ENCODE data around the gene STX18.
"Not testable (repeated sequence)": the region's sequence is repeated elsewhere in the genome, so short reads cannot be mapped to it uniquely, and the experiment has no call there.

Gene STX18

DNA sequence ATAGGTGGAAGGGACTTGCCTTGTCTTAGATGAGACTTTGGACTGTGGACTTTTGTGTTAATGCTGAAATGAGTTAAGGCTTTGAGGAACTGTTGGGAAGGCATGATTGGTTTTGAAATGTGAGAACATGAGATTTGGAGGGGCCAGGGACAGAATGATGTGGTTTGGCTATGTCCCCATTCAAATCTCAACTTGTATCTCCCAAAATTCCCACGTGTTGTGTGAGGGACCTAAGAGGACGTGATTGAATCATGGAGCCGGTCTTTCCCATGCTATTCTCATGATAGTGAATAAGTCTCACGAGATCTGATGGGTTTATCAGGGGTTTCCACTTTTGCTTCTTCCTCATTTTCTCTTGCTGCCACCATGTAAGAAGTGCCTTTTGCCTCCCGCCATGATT lies 10.2 kb upstream of the STX18 start:
- DNase-seq, result not testable (repeated sequence)

DNA sequence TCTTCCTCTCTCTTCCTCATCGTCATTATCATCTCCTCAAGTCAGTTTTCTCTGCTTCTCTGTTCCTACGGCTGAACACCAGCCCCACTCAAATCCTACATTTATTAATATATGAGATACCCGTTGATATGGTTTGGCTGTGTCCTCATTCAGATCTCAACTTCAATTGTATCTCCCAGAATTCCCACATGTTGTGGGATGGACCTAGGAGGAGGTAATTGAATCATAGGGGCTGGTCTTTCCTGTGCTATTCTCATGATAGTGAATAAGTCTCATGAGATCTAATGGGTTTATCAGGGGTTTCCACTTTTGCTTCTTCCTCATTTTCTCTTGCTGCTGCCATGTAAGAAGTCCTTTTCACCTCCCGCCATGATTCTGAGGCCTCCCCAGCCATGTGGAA lies 8.3 kb upstream of the STX18 start:
- not testable (repeated sequence) for DNase-seq

DNA sequence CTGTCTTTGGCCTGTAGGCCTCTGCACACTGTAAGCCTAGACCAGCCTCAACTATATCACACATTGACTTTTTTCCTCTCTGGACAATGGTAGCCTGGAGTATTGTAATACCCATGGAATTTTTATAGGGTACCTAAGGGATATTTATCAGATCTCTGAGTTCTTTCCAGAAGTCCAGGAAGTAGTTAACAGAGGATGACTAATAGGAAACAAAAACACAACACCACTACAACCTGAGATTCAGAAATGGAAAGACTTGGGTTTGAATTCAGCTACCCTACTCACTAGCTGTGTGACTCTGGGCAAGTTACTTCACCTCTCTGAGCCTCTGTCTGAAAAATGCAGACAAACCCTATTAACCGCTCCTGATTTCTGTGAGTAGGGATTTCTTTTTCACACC lies 7.7 kb upstream of the STX18 start:
- no peak for DNase-seq

DNA sequence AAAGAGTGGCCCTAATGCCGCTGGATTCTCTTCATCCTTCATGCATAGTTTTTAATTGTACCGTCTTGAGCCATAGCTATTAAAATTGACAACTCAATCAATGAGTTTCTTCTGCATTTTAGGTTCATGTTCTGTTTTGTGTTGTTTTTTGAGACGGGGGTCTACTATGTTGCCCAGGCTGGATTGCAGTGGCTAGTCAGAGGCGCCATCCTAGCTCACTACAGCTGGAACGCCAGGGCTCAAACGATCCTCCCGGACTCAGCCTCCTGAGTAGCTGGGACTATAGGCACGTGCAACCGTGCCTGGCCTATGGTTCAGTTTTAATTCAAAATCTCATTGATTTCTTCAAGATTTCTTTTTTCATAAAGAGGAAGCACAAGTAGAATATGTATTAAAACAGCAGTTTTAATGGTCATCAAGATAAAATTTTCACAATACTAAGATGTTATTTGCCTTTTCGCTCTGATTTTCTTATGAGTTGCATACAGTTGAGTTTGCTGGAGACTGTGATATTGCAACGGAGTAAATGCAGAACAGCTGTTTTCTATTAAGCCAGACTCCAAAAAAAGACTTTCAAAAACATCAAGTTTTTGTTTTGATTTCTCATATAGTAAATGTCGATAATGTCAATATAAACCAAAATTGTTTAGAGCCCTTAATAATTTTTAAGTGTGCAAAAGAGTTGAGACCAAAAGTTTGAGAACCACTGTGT lies 1.1 kb upstream of the STX18 start:
- no peak for DNase-seq

DNA sequence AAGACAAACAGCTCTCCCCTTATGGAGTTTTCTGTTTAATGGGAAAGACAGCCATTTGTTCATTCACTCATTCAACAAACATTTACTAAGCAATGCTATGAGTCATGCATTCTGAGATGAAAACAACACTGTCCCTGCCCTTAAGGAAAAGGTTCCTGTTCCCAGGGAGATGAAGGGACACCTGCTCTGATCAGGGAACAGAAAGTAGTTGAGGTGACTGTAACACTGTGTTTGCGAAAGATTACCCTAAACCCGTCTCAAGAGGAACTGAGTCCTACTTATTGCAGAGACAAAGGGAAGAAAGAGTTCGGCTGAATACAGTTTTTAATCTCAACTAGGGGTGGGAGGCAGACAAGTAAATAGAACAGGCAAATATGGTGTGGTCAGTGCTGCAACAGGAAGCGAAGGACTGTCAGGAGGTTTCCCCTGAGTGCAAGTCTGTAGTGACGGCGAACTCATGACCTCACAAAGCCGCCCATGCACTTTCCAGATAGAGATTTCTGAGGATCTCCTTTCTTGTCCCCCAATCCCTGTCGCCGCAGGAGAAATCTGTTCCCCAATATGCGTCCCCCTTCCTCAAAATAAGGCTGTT lies 712 bp downstream of the STX18 start:
- peak; percentile 38 for DNase-seq

DNA sequence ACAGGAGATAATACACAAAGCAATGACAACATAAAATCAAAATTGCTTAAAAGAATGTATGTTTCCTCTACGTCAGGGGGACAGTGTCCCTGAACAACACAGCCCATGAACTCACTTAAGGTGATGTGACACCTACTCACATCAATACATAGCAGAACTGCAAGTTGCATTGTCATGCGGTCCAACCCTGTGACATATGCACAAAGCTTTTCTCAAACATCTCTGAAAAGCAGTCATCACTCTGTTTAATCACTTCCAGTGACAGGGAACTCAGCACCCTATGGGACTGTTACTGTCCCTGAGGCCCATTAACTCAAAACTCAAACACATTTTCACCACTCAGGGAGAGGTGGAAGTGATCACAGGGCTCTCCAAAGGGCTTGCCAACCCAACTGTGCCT lies 2.4 kb downstream of the STX18 start:
- DNase-seq, result no peak

DNA sequence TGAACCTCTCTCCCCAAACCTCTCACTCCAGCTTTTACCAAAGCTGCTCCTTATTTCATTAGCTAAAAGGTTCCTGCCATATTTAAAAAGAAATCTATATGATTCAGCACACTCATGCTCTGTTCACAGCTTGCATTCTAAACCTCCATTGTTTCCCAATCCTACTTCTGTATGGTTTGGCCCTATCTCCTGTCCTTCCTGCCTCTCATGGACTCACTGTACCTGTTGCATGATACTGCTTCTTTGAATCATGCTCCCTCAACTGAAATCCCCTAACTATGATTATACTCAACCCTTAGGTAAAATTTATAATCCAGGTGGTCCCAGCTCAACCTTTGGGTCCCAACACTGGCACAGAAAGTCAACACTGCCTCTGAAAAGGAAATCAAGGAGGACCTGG lies 6.3 kb downstream of the STX18 start:
- DNase-seq, result no peak

DNA sequence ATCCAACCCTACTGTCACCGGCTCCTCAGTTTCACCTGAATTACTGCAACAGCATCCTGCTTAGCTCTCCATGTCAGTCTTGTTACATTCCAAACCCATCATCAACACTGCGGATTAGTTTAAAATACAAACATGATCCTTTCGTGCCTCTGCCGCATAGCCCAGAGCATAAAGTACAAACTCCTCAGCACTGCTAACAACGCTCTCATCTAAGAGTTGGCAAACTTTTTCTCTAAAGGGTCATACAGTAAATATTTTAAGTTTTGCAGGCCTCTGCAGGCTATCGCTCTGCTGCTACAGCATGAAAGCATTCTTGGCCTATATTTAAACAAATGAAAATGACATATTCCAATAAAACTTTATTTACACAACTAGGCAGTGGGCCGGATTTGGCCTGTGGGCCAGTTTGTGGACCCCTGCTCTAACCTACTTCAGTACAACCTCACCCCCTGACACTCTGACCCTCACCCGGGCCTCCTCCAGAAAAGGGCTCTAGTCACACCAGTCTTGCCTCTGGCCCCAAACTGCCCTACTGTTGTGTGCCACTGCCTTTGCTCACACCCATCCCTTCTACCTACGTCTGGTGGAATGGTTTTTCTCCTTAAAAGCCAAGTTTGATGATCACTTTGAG lies 7.2 kb downstream of the STX18 start:
- DNase-seq, result no peak

DNA sequence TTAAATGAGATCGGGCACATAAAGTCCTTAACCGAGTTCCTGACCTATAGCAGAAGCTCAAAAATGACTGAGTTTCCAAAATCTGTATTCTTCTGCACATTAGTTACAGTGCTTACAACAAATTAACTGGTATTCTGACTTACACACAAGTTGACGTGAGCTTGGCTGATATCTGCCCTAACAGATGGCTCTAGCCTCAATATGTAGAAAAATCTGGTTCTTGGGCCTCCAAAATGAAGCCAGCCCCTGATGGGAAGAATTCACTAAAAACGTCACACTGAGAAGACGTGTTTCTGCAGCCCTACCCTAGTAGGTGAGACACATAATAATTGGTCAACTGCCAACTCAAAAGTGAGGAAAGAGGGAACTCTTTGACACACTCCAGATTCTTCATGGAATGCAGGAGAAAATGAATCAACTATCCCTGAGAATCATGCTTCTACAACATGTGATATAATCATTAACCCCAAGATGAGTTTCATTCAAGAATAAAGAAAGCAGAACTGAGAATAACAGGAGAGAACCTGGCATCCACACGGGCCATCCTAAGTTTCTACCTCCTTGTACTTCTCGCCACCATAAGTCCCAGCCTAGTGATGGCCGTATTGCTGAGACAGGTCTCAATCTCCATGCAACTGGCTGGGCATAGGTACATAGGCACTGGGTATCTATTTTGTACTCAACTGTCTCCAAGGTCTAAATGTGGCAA lies 8.2 kb downstream of the STX18 start:
- no peak for DNase-seq

DNA sequence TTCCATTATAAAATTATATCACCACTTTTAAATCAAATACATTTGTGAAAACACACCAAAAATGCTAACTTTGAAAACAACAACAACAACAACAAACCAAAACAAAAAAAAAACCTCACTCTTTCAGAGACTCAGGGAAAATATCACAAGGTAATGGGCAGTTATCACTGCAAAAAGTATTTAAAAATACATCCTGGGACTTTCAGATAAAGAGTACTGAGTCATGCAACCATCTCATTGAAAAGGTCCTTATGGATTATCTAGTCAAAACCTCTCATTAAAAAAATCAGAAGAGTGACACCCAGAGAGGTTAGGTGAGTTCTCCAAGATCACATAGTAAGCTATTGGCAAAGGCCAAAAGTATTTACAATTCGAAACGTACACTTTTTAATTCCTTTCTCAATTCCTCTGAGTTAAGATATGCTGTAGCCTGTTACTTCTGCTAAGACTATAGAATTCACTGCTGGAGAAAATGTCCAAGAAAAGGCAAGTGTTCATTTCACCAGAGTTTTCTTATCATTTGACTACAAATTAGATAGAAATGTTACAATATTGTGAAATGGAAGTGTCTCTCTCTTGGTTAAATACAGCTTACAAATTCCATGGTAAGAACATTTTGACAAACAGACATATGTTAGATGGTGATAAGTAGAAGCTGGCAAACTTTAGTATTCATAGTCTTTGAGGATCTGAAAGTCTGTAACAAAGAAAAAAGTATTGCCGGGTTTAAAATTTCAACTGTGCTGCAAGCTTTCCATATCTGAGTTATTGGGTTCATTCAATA lies 9.3 kb downstream of the STX18 start:
- no peak for DNase-seq

DNA sequence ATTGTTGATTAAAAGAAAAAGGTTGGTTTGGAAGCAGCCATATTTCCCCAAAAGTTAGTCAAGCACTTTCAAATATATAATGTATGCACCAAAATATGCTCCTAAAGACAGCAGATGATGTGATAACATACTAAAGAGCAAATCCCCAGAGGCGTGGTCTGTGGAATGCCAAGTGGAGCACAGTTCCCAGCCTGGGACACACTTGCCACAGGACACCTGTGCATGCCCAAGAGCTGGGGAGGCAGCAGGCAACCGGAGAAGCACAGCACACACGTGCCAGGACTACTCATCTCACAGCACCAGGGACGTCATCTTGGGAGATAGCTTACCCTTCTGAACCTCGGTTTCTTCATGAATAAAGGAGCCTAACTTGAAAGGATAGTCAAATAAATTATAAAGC lies 12.5 kb downstream of the STX18 start:
- no peak for DNase-seq

DNA sequence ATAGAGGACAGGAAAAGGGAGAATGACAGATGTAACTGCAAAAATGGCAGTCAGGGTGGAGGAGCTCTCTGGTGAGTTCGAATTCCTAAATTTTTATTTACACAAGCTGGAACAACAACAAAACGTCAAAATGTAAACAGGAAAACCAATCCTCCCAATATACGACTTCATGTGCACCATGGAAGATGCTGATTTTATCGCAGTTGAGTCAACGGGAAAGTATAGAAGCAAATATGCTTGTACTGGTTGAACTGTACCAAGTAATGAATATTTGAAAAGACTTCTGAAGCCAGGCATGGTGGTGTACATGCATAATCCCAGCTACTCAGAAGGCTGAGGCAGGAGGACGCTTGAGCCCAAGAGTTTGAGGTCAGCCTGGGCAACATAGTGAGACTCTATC lies 15.4 kb downstream of the STX18 start:
- no peak for DNase-seq

DNA sequence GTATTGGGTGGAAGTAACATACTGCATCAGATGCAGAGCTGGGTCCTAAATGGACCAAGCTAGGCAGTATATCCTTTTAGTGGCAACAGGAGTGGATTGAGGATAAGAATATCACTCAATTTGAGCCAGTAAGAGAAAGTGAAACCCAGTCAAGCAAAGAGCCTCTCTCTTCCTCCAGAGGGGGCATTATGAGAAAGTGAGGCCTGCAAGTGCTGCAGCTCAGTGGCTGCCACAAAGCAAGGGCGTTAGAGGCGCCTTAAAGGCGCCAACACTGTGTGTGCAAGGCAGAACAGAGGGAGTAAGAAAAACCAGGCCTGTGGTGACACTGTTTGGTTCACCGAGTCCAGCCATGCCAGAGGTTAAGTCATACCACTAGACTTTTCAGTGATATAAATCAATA lies 17.5 kb downstream of the STX18 start:
- no peak for DNase-seq

DNA sequence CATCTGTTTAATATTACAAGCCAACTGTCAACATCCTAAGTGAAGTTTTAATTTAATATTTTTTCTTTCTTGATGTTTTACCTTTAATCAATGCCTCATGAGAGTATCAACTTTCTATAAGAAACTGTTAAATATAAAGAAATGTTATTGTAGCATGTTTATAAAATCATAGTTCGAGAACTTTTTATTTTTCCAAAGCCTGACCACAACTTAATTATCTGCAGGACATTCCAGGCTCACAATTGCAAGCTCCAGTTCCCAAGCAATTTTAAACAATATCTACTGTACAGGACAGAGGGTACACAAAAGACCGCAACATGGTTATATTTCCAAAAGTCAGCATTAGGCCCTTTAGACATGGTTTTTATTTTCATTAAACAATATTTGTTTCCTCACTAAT lies 20.1 kb downstream of the STX18 start:
- no peak for DNase-seq

DNA sequence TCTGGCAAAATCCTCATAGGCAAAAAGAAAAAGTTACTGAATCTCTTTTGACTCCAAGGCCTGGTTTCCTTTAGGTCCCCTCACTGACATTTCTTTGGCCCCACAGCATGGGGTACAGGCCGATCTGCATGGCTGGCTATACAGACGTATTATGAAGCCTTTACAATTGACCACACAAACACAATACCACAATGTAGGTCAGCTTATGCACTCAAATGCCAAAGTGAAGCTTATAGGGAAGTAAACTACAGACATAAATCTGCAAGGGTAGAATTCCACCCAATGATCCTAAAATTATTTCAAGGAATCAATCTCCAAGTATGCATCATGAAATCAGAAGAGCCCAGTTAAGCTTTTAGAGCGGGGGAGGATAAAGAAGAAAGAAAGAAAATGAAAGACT lies 20.7 kb downstream of the STX18 start:
- peak; percentile 49 for DNase-seq

DNA sequence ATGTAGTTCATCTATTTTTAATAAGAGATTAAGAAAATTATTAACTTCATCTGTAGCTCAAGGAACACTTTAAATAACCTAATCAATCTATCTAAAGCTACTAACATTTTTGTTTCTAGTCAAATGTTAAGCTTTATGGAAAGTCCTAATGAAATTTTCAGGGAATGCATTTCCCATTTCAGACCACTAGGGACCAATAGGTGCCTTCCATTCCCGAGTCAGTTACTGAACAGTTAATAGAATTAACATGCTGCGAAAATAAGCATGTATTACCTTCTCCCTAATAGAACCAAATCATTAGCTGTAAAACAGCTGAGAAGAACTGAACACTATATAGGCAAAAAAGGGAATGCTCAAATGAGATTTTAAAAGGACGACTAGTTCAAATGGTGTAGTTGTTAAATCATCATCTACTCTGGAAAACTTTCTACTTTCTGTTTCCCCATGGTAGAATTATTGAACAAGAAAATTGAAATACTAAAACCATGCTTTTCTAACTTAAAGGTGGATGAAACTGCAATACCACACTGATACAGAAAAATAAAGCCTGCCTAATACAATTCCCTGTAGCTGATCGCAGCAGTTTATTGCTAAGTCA lies 22.5 kb downstream of the STX18 start:
- DNase-seq, result no peak

DNA sequence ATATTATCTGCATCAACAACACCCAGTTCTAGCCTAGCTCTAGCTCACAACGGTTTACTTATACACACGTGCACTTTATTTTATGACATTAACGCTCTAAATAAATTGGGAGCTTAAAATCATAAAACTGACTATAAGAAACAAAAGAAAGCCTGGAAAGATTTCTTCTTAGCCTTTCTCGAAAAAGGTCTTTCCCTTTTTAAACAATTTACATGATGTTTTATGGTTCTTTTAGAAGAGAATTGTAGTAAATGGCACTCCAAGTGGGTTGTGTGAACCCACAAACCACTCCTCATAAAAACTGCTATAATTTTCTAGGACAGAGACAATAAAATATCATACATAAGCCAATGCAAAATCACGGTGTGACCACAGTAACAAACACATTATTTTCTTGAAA lies 23.1 kb downstream of the STX18 start:
- no peak for DNase-seq

DNA sequence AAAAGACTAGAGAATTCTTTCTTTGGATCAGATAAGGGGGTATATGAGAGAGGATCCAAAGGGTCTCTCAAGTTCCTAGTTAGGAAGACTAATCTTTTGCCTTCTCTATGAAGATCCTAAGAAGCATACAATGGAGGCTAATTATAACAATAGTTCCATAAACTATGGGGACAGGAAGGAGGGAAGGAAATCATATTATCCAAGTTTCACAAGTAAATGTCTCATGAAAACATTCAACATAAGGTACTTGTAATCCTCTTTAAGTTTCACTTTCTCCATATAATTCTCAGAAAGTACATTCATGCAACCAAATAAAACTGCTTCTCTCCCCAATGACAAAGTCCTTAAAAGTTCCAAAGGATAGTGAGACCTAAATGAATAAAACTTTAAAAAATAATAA lies 27.1 kb downstream of the STX18 start:
- DNase-seq, result no peak

DNA sequence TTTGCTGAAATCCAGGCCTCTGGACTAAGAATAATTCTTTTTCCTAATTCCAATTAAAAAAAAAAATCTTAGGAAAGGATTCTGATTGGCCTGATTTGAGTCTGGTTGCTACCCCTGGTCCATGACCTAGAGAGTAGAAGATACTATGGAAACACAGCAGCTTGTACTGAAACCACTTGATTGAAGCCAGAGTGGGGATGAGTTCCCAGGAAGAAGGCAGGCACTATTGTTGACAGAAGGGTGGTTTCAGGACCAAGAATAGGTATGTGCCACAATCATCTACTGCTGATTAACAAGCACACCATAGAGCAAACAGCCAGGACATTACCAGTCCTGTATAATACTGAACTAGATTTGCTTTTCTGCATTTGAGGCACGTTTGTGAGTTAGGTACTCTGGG lies 29.6 kb downstream of the STX18 start:
- DNase-seq, result no peak

DNA sequence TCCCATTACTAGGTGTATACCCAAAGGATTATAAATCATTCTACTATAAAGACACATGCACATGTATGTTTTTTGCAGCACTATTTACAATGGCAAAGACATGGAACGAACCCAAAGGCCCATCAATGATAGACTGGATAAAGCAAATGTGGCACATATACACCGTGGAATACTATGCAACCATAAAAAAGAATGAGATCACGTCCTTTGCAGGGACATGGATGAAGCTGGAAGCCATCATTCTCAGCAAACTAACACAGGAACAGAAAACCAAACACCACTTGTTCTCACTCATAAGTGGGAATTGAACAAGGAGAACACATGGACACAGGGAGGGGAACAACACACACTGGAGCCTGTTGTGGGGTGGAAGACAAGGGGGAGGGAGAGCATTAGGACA lies 31.2 kb downstream of the STX18 start:
- DNase-seq, result not testable (repeated sequence)

DNA sequence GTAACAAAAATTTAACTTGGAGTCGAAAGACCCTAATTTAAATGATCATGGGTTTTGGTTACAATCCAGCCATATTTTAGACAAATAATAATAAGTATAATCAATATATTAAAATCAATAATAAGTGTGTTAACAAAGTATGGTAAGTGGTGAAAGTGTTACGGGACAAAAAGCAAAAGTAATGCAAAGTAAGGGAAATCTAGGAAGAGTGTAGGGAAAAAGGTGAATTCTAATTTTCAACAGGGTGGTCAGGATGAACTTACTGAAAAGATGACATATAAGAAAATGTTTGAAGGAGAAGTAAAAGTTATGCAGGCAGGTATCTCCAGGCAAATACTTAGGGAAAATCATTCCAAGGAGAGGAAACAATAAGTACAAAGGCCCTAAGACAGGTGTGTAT lies 32.3 kb downstream of the STX18 start:
- DNase-seq, result no peak

DNA sequence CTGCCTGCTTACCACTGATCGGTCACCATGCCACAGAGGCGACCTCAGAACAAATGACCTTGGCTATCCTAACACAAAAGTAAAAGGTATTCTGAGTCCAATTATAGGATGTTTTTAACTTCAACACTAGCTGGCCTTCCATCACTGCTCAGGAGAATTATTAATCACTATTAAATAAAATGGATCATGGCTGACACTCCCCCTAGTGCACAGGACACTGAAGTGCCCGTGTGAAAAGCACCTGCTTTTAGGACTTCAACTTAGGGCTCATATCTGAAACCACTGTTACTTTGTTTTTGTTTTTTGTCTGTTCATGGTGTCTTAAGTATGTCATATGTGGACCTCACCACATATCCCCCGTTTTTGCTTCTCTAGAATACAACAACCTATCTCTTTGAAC lies 33.9 kb downstream of the STX18 start:
- DNase-seq, result no peak

DNA sequence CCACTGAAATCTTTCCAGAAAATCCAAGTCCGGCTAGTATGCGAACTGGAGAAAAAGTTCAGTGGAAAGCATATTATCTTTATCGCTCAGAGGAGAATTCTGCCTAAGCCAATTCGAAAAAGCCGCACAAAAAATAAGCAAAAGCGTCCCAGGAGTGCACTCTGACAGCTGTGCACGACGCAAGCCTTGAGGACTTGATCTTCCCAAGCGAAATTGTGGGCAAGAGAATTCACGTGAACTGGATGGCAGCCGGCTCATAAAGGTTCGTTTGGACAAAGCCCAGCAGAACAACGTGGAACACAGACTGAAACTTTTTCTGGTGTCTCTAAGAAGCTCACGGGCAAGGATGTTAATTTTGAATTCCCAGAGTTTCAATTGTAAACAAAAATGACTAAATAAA lies 34.4 kb downstream of the STX18 start:
- DNase-seq, result no peak
